Liver (tissue), 9 donors: ENCODE measurements around the gene PTK7. TPM values are rescaled to one million over a fixed set of nuclear protein-coding genes. Genes with fewer than 3 reads are reported as not detected.
"Not testable (repeated sequence)": the region's sequence is repeated elsewhere in the genome, so short reads cannot be mapped to it uniquely, and the experiment has no call there.

Experiments used
- DNase-seq: peaks from one replicate; pipeline ENCODE4 v3.0.0-alpha.2; 2017; ENCODE audit warnings: low spot score
- H3K27ac ChIP-seq, 2 donors: one replicate each; pipeline ENCODE4 v1.7.0; 2013; ENCODE audit warnings: inconsistent platforms in 2 of 2, low read length in 2 of 2, control low read depth in 1 of 2, low read depth in 1 of 2, mild to moderate bottlenecking in 1 of 2
- H3K27me3 ChIP-seq, 4 donors: one replicate each; pipeline versions ENCODE4 v1.6.1 to v1.7.0; 2013; ENCODE audit warnings: low read length in 3 of 4, inconsistent platforms in 1 of 4, mild to moderate bottlenecking in 1 of 4, moderate library complexity in 1 of 4; ENCODE audit not compliant: control insufficient read depth in 4 of 4, insufficient read depth in 4 of 4
- H3K36me3 ChIP-seq, 4 donors: one replicate each; pipeline versions ENCODE4 v1.6.1 to v1.7.0; 2013; ENCODE audit warnings: low read length in 3 of 4, mild to moderate bottlenecking in 3 of 4, low read depth in 1 of 4, moderate library complexity in 1 of 4; ENCODE audit not compliant: control insufficient read depth in 4 of 4, insufficient read depth in 3 of 4
- H3K4me1 ChIP-seq, 4 donors: one replicate each; pipeline versions ENCODE4 v1.6.1 to v1.7.0; 2013; ENCODE audit warnings: low read length in 3 of 4, mild to moderate bottlenecking in 3 of 4, moderate library complexity in 1 of 4; ENCODE audit not compliant: control insufficient read depth in 4 of 4, insufficient read depth in 4 of 4
- H3K4me3 ChIP-seq, 3 donors: one replicate each; pipeline versions ENCODE4 v1.6.1 to v1.7.0; 2013; ENCODE audit warnings: low read length in 3 of 3, control low read depth in 1 of 3, low read depth in 1 of 3, mild to moderate bottlenecking in 1 of 3
- H3K9ac ChIP-seq, 2 donors: one replicate each; pipeline ENCODE4 v1.7.0; 2013; ENCODE audit warnings: low read length in 2 of 2, mild to moderate bottlenecking in 2 of 2, moderate library complexity in 2 of 2, control low read depth in 1 of 2, low read depth in 1 of 2
- H3K9me3 ChIP-seq, 4 donors: one replicate each; pipeline versions ENCODE4 v1.6.1 to v1.7.0; 2013; ENCODE audit warnings: low read length in 3 of 4; ENCODE audit not compliant: control insufficient read depth in 4 of 4
- ATF3 ChIP-seq: IDR thresholded peaks from 2 replicates; pipeline ENCODE4 v1.6.1; 2016; ENCODE audit warnings: antibody characterized with exemption
- CTCF ChIP-seq: fragments of 150-350 bp; IDR thresholded peaks from 2 replicates; pipeline ENCODE4 v1.5.1; 2017; ENCODE audit warnings: improper control_type of control experiment, low read depth, low read length; ENCODE audit not compliant: missing input control
- FOXA2 ChIP-seq: IDR thresholded peaks from 2 replicates; pipeline ENCODE4 v1.6.1; 2016; ENCODE audit warnings: antibody characterized with exemption
- HNF4A ChIP-seq, 2 donors: conservative IDR thresholded peaks; 2 replicates each; pipeline ENCODE4 v1.6.1; 2016; ENCODE audit warnings: antibody characterized with exemption in 2 of 2, mild to moderate bottlenecking in 2 of 2
- HNF4G ChIP-seq: IDR thresholded peaks from 2 replicates; pipeline ENCODE4 v1.6.1; 2016; ENCODE audit warnings: antibody characterized with exemption
- JUND ChIP-seq, 2 donors: IDR thresholded peaks; 2 replicates each; pipeline ENCODE4 v1.6.1; 2016; ENCODE audit warnings: antibody characterized with exemption in 2 of 2
- MAX ChIP-seq: IDR thresholded peaks from 2 replicates; pipeline ENCODE4 v1.6.1; 2016; ENCODE audit warnings: antibody characterized with exemption
- NR2F2 ChIP-seq: IDR thresholded peaks from 2 replicates; pipeline ENCODE4 v1.6.1; 2016; ENCODE audit warnings: antibody characterized with exemption
- RAD21 ChIP-seq, 2 donors: IDR thresholded peaks; 2 replicates each; pipeline ENCODE4 v1.6.1; 2016; ENCODE audit warnings: antibody characterized with exemption in 2 of 2, mild to moderate bottlenecking in 2 of 2
- TAF1 ChIP-seq: conservative IDR thresholded peaks from 2 replicates; pipeline ENCODE4 v1.6.1; 2016; ENCODE audit warnings: antibody characterized with exemption, mild to moderate bottlenecking
- WGBS: extraction: QIAGEN DNeasy Blood & Tissue Kit; methylation state at CpG from one replicate; pipeline ENCODE4 v1.1.7; 2013; 5-methylcytosine and 5-hydroxymethylcytosine counted together
- polyA plus RNA-seq, 2 donors: library from polyadenylated mRNA; stranded (reverse) in 1 of 2; unstranded in 1 of 2; fragments of 200-250 nt in 1 of 2; fragments of >200 nt in 1 of 2; fragmentation: Nextera tagmentation in 1 of 2; extraction: Ambion mirVana in 1 of 2; gene quantifications; one replicate each; pipeline versions ENCODE4 v1.2.1 to v1.2.3, GENCODE V29; 2013 to 2015
- total RNA-seq, 2 donors: library from RNA; depleted of rRNA; stranded (reverse); fragments of >200 nt; gene quantifications; one replicate each; pipeline ENCODE4 v1.2.3, GENCODE V29; 2014
- TF ChIP-seq, protein P1 (sequence below): IDR thresholded peaks from 2 replicates; pipeline ENCODE4 v1.6.1; 2016; ENCODE audit warnings: antibody characterized with exemption
- TF ChIP-seq, protein P2 (sequence below): IDR thresholded peaks from 2 replicates; pipeline ENCODE4 v1.6.1; 2016; ENCODE audit warnings: antibody characterized with exemption, mild to moderate bottlenecking
- donor health status: healthy.
- donor health status: healthy.
- donor health status: healthy.
- donor health status: healthy.
- donor health status: healthy.

PTK7 gene
- total and polyA plus RNA-seq, 4 donors, result 0.67 to 10.5 (median 1.3) TPM

DNA sequence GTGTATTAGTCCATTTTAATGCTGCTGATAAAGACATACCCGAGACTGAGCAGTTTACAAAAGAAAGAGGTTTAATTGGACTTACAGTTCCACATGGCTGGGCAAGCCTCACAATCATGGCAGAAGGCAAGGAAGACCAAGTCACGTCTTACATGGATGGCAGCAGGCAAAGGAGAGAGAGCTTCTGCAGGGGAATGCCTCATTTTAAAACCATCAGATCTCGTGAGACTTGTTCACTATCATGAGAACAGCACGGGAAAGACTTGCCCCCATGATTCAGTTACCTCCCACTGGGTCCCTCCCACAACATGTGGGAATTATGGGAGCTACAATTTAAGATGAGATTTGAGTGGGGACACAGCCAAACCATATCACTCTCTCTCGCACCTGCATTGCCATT is 55.3 kb downstream of the PTK7 start:
- H3K9me3 ChIP-seq, H3K4me1 ChIP-seq, H3K4me3 ChIP-seq, H3K36me3 ChIP-seq, DNase-seq, H3K27me3 ChIP-seq, H3K27ac ChIP-seq, H3K9ac ChIP-seq: not testable (repeated sequence)
- 87% methylated on average over 5 of the region's 5 CpGs for WGBS

DNA sequence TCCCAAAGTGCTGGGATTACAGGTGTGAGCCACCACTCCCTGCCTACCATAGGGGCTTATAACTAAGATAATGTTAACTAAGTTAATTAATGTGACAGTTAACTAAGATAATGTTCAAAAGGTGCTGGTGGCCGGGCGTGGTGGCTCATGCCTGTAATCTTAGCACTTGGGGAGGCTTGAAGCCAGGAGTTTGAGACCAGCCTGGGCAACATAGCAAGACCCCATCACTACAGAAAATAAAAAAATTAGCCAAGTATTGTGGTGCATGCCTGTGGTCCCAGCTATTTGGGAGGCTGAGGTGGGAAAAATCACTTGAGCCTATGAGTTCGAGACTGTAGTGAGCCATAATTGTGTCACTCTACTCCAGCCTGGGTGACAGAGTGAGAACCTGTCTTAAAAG is 62.2 kb downstream of the PTK7 start:
- Histone ChIP-seq H3K9me3 (no peaks in the 10 kb centered on the region), H3K27me3 (no peaks in the 10 kb centered on the region), H3K4me1 (peaks cover 0 to under 1% (median under 1%) of the 10 kb centered on the region in 4 donors)

GRCh38 chr6:43139973-43140372 is 63.9 kb downstream of the PTK7 start:
- WGBS, result 93% methylated on average over 11 of the region's 11 CpGs
- not testable (repeated sequence) for H3K27me3 ChIP-seq, H3K9me3 ChIP-seq, H3K4me1 ChIP-seq, H3K27ac ChIP-seq, H3K36me3 ChIP-seq, H3K9ac ChIP-seq, H3K4me3 ChIP-seq, DNase-seq

More for the DNA sequence above, 62.2 kb downstream of the PTK7 start:
- H3K36me3 ChIP-seq, result no peaks in the 10 kb centered on the region
- no peak overlapping the region for H3K27ac ChIP-seq
- H3K4me3 ChIP-seq, result no peak overlapping the region
- no peak for TF ChIP-seq RAD21 (IDR thresholded peaks at IDR 0.05)
- no peak for DNase-seq
- 97% methylated on average over 3 of the region's 3 CpGs for WGBS
- H3K9ac ChIP-seq, result no peak overlapping the region

GRCh38 chr6:43141644-43142043 is 65.5 kb downstream of the PTK7 start:
- H3K27me3 ChIP-seq, result no peaks in the 10 kb centered on the region
- no peaks in the 10 kb centered on the region for H3K9me3 ChIP-seq
- H3K36me3 ChIP-seq, result no peaks in the 10 kb centered on the region
- peaks cover 0 to 7% (median 3%) of the 10 kb centered on the region in 4 donors for H3K4me1 ChIP-seq
- no peak overlapping the region for H3K27ac ChIP-seq
- no peak for DNase-seq
- TF ChIP-seq, protein P1, sequence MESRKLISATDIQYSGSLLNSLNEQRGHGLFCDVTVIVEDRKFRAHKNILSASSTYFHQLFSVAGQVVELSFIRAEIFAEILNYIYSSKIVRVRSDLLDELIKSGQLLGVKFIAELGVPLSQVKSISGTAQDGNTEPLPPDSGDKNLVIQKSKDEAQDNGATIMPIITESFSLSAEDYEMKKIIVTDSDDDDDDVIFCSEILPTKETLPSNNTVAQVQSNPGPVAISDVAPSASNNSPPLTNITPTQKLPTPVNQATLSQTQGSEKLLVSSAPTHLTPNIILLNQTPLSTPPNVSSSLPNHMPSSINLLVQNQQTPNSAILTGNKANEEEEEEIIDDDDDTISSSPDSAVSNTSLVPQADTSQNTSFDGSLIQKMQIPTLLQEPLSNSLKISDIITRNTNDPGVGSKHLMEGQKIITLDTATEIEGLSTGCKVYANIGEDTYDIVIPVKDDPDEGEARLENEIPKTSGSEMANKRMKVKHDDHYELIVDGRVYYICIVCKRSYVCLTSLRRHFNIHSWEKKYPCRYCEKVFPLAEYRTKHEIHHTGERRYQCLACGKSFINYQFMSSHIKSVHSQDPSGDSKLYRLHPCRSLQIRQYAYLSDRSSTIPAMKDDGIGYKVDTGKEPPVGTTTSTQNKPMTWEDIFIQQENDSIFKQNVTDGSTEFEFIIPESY, result no peak
- no peak for TF ChIP-seq MAX
- TF ChIP-seq HNF4A (conservative IDR thresholded peaks at IDR 0.05), result no peak
- TF ChIP-seq CTCF, result no peak
- no peak for TF ChIP-seq ATF3
- TF ChIP-seq, protein P2, sequence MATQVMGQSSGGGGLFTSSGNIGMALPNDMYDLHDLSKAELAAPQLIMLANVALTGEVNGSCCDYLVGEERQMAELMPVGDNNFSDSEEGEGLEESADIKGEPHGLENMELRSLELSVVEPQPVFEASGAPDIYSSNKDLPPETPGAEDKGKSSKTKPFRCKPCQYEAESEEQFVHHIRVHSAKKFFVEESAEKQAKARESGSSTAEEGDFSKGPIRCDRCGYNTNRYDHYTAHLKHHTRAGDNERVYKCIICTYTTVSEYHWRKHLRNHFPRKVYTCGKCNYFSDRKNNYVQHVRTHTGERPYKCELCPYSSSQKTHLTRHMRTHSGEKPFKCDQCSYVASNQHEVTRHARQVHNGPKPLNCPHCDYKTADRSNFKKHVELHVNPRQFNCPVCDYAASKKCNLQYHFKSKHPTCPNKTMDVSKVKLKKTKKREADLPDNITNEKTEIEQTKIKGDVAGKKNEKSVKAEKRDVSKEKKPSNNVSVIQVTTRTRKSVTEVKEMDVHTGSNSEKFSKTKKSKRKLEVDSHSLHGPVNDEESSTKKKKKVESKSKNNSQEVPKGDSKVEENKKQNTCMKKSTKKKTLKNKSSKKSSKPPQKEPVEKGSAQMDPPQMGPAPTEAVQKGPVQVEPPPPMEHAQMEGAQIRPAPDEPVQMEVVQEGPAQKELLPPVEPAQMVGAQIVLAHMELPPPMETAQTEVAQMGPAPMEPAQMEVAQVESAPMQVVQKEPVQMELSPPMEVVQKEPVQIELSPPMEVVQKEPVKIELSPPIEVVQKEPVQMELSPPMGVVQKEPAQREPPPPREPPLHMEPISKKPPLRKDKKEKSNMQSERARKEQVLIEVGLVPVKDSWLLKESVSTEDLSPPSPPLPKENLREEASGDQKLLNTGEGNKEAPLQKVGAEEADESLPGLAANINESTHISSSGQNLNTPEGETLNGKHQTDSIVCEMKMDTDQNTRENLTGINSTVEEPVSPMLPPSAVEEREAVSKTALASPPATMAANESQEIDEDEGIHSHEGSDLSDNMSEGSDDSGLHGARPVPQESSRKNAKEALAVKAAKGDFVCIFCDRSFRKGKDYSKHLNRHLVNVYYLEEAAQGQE, result no peak
- TF ChIP-seq HNF4G, result no peak
- no peak for TF ChIP-seq NR2F2
- no peak for TF ChIP-seq TAF1
- no peak for TF ChIP-seq JUND (IDR thresholded peaks at IDR 0.05)
- TF ChIP-seq FOXA2, result no peak
- TF ChIP-seq RAD21 (IDR thresholded peaks at IDR 0.05), result no peak
- H3K4me3 ChIP-seq, result no peak overlapping the region
- 93% methylated on average over 16 of the region's 16 CpGs for WGBS
- no peak overlapping the region for H3K9ac ChIP-seq
